HepG2 (cell line): ENCODE results near the gene CISH. TPM values are rescaled to one million over a fixed set of nuclear protein-coding genes. Genes with fewer than 3 reads are reported as not detected.

ENCODE experiments used
- BCL6 ChIP-seq: IDR thresholded peaks from 2 replicates; pipeline ENCODE4 v1.6.1; 2016; ENCODE audit warnings: missing genetic modification reagents, missing compliant biosample characterization
- DR1 ChIP-seq: sonication (generic); formaldehyde crosslinking; IDR thresholded peaks from 2 replicates; pipeline ENCODE4 v1.8.0; 2021; ENCODE audit warnings: mild to moderate bottlenecking, missing genetic modification reagents, inconsistent platforms
- NCOA2 ChIP-seq: sonication (generic); formaldehyde crosslinking; IDR thresholded peaks from 2 replicates; pipeline ENCODE4 v1.8.0; 2022; ENCODE audit warnings: inconsistent platforms
- SIN3A ChIP-seq: IDR thresholded peaks from 2 replicates; pipeline ENCODE4 v1.6.1; 2011; ENCODE audit warnings: low read depth, mild to moderate bottlenecking, control low read depth, low read length, borderline replicate concordance
- ZNF432 ChIP-seq: sonication (generic); formaldehyde crosslinking; IDR thresholded peaks from 2 replicates; pipeline ENCODE4 v1.5.0; 2020; ENCODE audit warnings: missing genetic modification reagents, mild to moderate bottlenecking, borderline replicate concordance
- ZNF768 ChIP-seq: sonication (generic); formaldehyde crosslinking; IDR thresholded peaks from 2 replicates; pipeline ENCODE4 v1.4.0; 2020; ENCODE audit warnings: missing genetic modification reagents
- polyA plus RNA-seq, 8 experiments: library from polyadenylated mRNA; depleted of rRNA in 3 of 8; stranded (reverse) in 7 of 8; unstranded in 1 of 8; fragments of >200 nt; fragmentation: Illumina TruSeq in 4 of 8; extraction: Trizol in 4 of 8; gene quantifications; 2 replicates each; pipeline versions ENCODE4 v1.2.1 to v1.2.3, GENCODE V29; 2011 to 2016; ENCODE audit warnings: low read depth in 4 of 8, missing spikeins in 1 of 8, mixed read lengths in 1 of 8; ENCODE audit not compliant: insufficient read depth in 1 of 8
- total RNA-seq, 5 experiments: library from RNA; depleted of rRNA; stranded (reverse); fragments of >200 nt; fragmentation: Illumina TruSeq; extraction: Trizol; gene quantifications; 2 replicates each; pipeline ENCODE4 v1.2.3, GENCODE V29; 2016; ENCODE audit warnings: low read depth in 1 of 5
- TF ChIP-seq, protein P1 (sequence below): sonication (generic); formaldehyde crosslinking; IDR thresholded peaks from 2 replicates; pipeline ENCODE4 v1.4.0; 2020; ENCODE audit warnings: missing genetic modification reagents
- TF ChIP-seq, protein P2 (sequence below): sonication (generic); formaldehyde crosslinking; IDR thresholded peaks from 2 replicates; pipeline ENCODE4 v1.8.0; 2022; ENCODE audit warnings: mild to moderate bottlenecking, missing genetic modification reagents, moderate library complexity
- TF ChIP-seq, protein P3 (sequence below): sonication (generic); formaldehyde crosslinking; IDR thresholded peaks from 2 replicates; pipeline ENCODE4 v1.4.0; 2020; ENCODE audit warnings: low read depth, missing genetic modification reagents

Gene CISH
- total and polyA plus RNA-seq, 2 of the 13 experiments (the other 11 are each of a cell fraction or from before 2014, with no cell fraction given) = 0.91 to 1.5 TPM

DNA sequence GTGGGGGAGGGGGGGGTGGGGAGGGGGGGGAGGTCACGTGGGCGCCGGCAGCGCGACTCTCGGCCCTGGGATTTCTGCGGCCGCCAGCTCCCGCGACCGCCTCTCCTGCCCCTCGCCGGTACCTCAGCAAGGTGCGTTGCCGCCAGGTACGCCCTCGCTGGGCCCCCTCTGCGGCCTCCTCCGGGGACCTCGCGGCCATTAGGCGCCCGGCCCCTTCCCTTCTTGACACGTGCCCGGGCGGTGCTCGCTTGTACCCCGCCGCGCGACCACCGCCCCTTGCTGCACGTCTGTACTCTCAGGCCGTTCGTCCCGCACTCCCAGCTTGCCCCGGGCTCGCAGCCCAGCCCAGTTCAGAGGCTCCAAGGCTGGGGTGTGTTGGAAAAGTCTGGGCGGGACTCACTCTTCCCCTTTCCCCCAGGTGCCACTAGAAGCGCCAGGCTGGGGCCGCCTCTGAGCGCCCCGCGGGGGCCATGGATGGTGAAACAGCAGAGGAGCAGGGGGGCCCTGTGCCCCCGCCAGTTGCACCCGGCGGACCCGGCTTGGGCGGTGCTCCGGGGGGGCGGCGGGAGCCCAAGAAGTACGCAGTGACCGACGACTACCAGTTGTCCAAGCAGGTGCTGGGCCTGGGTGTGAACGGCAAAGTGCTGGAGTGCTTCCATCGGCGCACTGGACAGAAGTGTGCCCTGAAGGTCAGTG is 5.7 kb upstream of the CISH start, which contains the start of gene MAPKAPK3 (continued):
- TF ChIP-seq BCL6 (CRISPR knock-in tag) (peak; percentile 54), ZNF768 (no peak), ZNF432 (CRISPR knock-in tag) (no peak), NCOA2 (CRISPR knock-in tag) (peak; percentile 18; the same call in 1 of the 2 replicates), DR1 (CRISPR knock-in tag) (peak; percentile 22; the same call in 1 of the 2 replicates), SIN3A (peak; percentile 67; the same call in 1 of the 2 replicates)
- TF ChIP-seq, protein P1, sequence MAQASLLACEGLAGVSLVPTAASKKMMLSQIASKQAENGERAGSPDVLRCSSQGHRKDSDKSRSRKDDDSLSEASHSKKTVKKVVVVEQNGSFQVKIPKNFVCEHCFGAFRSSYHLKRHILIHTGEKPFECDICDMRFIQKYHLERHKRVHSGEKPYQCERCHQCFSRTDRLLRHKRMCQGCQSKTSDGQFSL = peak; percentile 8; the same call in 1 of the 2 replicates
- TF ChIP-seq, protein P2, sequence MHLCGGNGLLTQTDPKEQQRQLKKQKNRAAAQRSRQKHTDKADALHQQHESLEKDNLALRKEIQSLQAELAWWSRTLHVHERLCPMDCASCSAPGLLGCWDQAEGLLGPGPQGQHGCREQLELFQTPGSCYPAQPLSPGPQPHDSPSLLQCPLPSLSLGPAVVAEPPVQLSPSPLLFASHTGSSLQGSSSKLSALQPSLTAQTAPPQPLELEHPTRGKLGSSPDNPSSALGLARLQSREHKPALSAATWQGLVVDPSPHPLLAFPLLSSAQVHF (CRISPR knock-in tag) = peak; percentile 58; the same call in 1 of the 2 replicates
- TF ChIP-seq, protein P3, sequence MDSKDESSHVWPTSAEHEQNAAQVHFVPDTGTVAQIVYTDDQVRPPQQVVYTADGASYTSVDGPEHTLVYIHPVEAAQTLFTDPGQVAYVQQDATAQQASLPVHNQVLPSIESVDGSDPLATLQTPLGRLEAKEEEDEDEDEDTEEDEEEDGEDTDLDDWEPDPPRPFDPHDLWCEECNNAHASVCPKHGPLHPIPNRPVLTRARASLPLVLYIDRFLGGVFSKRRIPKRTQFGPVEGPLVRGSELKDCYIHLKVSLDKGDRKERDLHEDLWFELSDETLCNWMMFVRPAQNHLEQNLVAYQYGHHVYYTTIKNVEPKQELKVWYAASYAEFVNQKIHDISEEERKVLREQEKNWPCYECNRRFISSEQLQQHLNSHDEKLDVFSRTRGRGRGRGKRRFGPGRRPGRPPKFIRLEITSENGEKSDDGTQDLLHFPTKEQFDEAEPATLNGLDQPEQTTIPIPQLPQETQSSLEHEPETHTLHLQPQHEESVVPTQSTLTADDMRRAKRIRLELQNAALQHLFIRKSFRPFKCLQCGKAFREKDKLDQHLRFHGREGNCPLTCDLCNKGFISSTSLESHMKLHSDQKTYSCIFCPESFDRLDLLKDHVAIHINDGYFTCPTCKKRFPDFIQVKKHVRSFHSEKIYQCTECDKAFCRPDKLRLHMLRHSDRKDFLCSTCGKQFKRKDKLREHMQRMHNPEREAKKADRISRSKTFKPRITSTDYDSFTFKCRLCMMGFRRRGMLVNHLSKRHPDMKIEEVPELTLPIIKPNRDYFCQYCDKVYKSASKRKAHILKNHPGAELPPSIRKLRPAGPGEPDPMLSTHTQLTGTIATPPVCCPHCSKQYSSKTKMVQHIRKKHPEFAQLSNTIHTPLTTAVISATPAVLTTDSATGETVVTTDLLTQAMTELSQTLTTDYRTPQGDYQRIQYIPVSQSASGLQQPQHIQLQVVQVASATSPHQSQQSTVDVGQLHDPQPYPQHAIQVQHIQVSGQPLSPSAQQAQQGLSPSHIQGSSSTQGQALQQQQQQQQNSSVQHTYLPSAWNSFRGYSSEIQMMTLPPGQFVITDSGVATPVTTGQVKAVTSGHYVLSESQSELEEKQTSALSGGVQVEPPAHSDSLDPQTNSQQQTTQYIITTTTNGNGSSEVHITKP (CRISPR knock-in tag) = no peak
- TF ChIP-seq, all 625 proteins: peak for 127
